Activated T-cell treated with anti-CD3 and anti-CD28 coated beads, Interleukin-2, amount 50 U/mL, for 72 hours (primary cell): ENCODE measurements around the gene SLIT1. TPM values are rescaled to one million over a fixed set of nuclear protein-coding genes. Genes with fewer than 3 reads are reported as not detected.
A peak's percentile ranks its signal among the peaks of the same experiment; 100 is the strongest.

Source experiments
- ATAC-seq, 2 donors: fragments of 150-1000 bp; cut with Tn5 transposase; replicated peaks in 1 of 2; 2 replicates each; pipeline ENCODE4 v1.10.0; 2021; ENCODE audit warnings: moderate library complexity in 2 of 2, mild to moderate bottlenecking in 1 of 2
- DNase-seq, 2 donors: peaks; one replicate each; pipeline ENCODE4 v3.0.0; 2021 to 2022; ENCODE audit warnings: mixed read lengths in 1 of 2
- H3K27ac Mint-ChIP-seq: one replicate; pipeline ENCODE4 v1.8.0; 2022; ENCODE audit warnings: mild to moderate bottlenecking, moderate library complexity, mixed read lengths
- H3K27me3 Mint-ChIP-seq: one replicate; pipeline ENCODE4 v1.8.0; 2022; ENCODE audit warnings: low read depth, mixed read lengths
- H3K36me3 Mint-ChIP-seq, 2 donors: one replicate each; pipeline ENCODE4 v1.8.0; 2022; ENCODE audit warnings: mixed read lengths in 2 of 2, mild to moderate bottlenecking in 1 of 2; ENCODE audit not compliant: insufficient read depth in 2 of 2
- H3K4me1 Mint-ChIP-seq: one replicate; pipeline ENCODE4 v1.8.0; 2022; ENCODE audit warnings: low read depth, mixed read lengths
- H3K4me3 Mint-ChIP-seq, 2 donors: one replicate each; pipeline ENCODE4 v1.8.0; 2022; ENCODE audit warnings: mild to moderate bottlenecking in 2 of 2, mixed read lengths in 2 of 2, moderate library complexity in 2 of 2
- H3K9me3 Mint-ChIP-seq, 2 donors: one replicate each; pipeline ENCODE4 v1.8.0; 2022; ENCODE audit warnings: mixed read lengths in 2 of 2
- total RNA-seq, 2 donors: library from RNA; stranded (reverse); gene quantifications; one replicate each; pipeline ENCODE4 v1.2.3, GENCODE V29; 2022

SLIT1 gene
- total RNA-seq, 2 donors from 2014 or later = 0.65 to 1.3 TPM

GRCh38 chr10:97024168-97025073 is 161.3 kb downstream of the SLIT1 start:
- H3K4me1 Mint-ChIP-seq = peaks cover 11% of the 10 kb centered on the region
- no peaks in the 10 kb centered on the region for H3K27me3 Mint-ChIP-seq
- no peak overlapping the region for H3K4me3 Mint-ChIP-seq
- no peaks in the 10 kb centered on the region for H3K9me3 Mint-ChIP-seq
- H3K27ac Mint-ChIP-seq = no peak overlapping the region
- H3K36me3 Mint-ChIP-seq = no peaks in the 10 kb centered on the region
- ATAC-seq = no peak
- no peak for DNase-seq

DNA sequence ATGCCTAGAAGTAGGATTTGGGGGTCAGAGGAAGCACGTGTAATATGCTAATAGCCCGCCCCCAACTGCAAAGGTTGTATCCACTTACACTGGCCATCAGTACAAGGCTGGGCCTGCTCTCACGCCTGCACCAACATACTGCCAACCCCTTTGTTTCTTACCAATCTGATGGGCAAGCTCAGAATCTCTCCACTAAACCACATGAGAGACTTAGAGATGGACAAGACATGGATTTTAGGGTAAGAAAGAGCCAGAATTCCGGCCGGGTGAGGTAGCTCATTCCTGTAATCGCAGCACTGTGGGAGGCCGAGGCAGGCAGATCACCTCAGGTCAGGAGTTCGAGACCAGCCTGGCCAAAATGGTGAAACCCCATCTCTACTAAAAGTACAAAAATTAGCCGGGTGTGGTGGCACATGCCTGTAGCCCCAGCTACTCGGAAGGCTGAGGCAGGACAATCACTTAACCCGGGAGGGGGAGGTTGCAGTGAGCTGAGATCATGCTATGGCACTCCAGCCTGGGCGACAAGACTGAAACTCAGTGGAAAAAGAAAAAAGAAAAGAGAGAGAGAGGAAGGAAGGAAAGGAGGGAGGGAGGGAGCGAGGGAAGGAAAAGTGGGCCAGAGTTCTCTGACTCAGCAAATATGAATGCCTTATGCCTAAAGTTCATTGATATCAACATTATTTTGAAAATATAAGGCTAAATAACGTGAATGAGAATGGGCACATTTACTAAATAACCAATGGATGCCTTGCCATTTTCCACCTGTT is 162.2 kb downstream of the SLIT1 start:
- Mint-ChIP-seq H3K4me1 (peaks cover 11% of the 10 kb centered on the region), H3K4me3 (no peak overlapping the region), H3K36me3 (no peaks in the 10 kb centered on the region), H3K27ac (no peak overlapping the region), H3K27me3 (no peaks in the 10 kb centered on the region), H3K9me3 (no peaks in the 10 kb centered on the region)
- ATAC-seq (no peak), DNase-seq (no peak)

- ATAC-seq (no peak), DNase-seq (no peak)
- no peaks in the 10 kb centered on the region for H3K27me3 Mint-ChIP-seq
- H3K9me3 Mint-ChIP-seq = no peaks in the 10 kb centered on the region
- no peak overlapping the region for H3K27ac Mint-ChIP-seq
- H3K4me1 Mint-ChIP-seq = peaks cover 12% of the 10 kb centered on the region
- H3K4me3 Mint-ChIP-seq = no peak overlapping the region
- no peaks in the 10 kb centered on the region for H3K36me3 Mint-ChIP-seq
These were observed 163.1 kb downstream of the SLIT1 start for GRCh38 chr10:97022616-97023015.

GRCh38 chr10:97020452-97021400 is 165.0 kb downstream of the SLIT1 start:
- Mint-ChIP-seq H3K4me3 (no peak overlapping the region), H3K27me3 (no peaks in the 10 kb centered on the region), H3K27ac (no peak overlapping the region), H3K9me3 (no peaks in the 10 kb centered on the region), H3K4me1 (peaks cover 28% of the 10 kb centered on the region), H3K36me3 (no peaks in the 10 kb centered on the region)
- DNase-seq (no peak), ATAC-seq (no peak)

DNA sequence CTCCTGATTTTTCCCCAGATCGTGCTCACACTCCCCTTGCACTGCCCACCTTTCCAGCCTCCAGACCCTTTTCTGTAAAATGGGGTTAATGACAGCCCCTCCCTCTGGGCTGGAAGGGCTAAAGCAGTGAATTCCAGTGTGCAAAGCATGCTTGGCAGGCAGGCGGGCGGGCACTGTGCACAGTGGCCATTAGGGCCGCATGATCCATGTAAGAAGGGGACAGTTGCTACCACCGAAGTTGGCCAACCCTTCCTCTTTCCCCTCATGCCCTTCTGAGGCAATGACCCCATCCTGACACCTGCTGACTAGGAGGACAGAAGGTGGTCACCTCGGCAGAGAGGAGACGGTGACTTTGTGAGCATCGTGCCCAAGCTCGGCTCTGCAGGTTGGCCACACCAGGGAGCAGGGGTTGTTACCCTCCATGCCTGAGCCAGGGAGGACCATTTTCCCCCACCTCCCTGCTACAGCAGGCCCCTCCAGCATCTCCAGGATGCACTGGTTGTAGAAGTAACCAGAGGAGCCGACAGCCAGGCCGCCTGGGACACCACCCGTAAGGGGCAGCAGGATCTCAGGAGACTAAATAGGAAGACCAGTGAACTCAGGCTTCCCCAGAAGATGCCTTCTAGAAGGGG is 166.4 kb downstream of the SLIT1 start:
- no peak overlapping the region for H3K27ac Mint-ChIP-seq
- no peaks in the 10 kb centered on the region for H3K9me3 Mint-ChIP-seq
- no peaks in the 10 kb centered on the region for H3K36me3 Mint-ChIP-seq
- DNase-seq (no peak), ATAC-seq (no peak)
- H3K27me3 Mint-ChIP-seq = no peaks in the 10 kb centered on the region
- peaks cover 30% of the 10 kb centered on the region for H3K4me1 Mint-ChIP-seq
- no peak overlapping the region for H3K4me3 Mint-ChIP-seq

- Mint-ChIP-seq H3K27me3 (no peaks in the 10 kb centered on the region), H3K4me1 (peaks cover 25% of the 10 kb centered on the region), H3K4me3 (no peak overlapping the region), H3K27ac (no peak overlapping the region), H3K36me3 (no peaks in the 10 kb centered on the region), H3K9me3 (no peaks in the 10 kb centered on the region)
- no peak for DNase-seq
- ATAC-seq = no peak
These were observed 167.2 kb downstream of the SLIT1 start for GRCh38 chr10:97018251-97019212.

GRCh38 chr10:97017474-97017903 is 168.3 kb downstream of the SLIT1 start:
- Mint-ChIP-seq H3K36me3 (no peaks in the 10 kb centered on the region), H3K4me3 (peak overlapping the region in 1 of 2 donors; percentile 81), H3K27ac (no peak overlapping the region), H3K27me3 (no peaks in the 10 kb centered on the region), H3K4me1 (peaks cover 25% of the 10 kb centered on the region), H3K9me3 (no peaks in the 10 kb centered on the region)
- ATAC-seq (peak in 1 of 2 donors; percentile 8), DNase-seq (no peak)

DNA sequence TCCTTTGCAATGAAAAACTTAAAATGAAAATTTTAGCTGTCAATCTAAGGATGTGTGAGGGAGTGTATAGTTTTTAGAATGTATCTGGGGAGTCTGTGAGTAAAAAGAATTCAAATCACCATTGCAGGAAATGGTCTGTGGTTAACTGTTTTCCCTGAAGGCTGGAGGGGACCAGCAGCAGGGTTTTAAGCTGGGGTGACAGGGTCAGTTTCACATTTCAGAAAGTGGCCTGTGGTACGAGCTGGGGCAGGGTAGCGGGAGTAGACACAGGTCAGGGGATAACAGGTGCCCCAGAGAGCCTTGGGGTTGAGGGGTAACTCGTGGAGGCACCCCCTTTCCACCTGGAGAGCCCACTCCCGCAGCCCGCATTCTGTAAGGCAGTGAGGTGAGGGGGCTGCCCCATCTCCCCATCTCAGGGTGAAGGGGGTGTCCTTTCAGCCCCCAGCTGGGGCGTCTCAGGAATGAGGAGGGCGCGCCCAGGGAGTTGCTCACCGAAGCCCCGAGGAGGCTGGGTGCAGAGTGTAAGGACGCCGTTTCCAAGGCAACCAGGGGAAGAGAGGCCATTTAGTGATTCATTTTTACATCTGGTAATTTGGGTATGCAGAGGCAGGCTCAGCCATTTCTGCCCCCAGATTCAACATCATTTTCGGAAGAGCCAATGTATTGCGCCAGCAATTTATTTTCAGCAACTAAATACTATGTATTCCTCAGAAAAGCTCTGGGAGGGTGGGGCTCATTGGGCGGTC is 168.9 kb downstream of the SLIT1 start:
- Mint-ChIP-seq H3K4me3 (peak overlapping the region; percentile 78 to 81), H3K36me3 (no peaks in the 10 kb centered on the region), H3K4me1 (peaks cover 25% of the 10 kb centered on the region), H3K27me3 (no peaks in the 10 kb centered on the region), H3K27ac (peak overlapping the region; percentile 90), H3K9me3 (no peaks in the 10 kb centered on the region)
- DNase-seq = peak; percentile 40 to 56
- ATAC-seq = peak; percentile 82 to 86

GRCh38 chr10:97015240-97015639 is 170.5 kb downstream of the SLIT1 start:
- Mint-ChIP-seq H3K36me3 (no peaks in the 10 kb centered on the region), H3K4me3 (no peak overlapping the region), H3K4me1 (peaks cover 21% of the 10 kb centered on the region), H3K27me3 (no peaks in the 10 kb centered on the region), H3K27ac (no peak overlapping the region), H3K9me3 (no peaks in the 10 kb centered on the region)
- ATAC-seq = no peak
- no peak for DNase-seq

- Mint-ChIP-seq H3K4me3 (no peak overlapping the region), H3K27me3 (no peaks in the 10 kb centered on the region), H3K27ac (no peak overlapping the region), H3K4me1 (peaks cover 21% of the 10 kb centered on the region), H3K36me3 (no peaks in the 10 kb centered on the region), H3K9me3 (no peaks in the 10 kb centered on the region)
- ATAC-seq (no peak), DNase-seq (no peak)
These were observed 171.8 kb downstream of the SLIT1 start for GRCh38 chr10:97013983-97014382.

DNA sequence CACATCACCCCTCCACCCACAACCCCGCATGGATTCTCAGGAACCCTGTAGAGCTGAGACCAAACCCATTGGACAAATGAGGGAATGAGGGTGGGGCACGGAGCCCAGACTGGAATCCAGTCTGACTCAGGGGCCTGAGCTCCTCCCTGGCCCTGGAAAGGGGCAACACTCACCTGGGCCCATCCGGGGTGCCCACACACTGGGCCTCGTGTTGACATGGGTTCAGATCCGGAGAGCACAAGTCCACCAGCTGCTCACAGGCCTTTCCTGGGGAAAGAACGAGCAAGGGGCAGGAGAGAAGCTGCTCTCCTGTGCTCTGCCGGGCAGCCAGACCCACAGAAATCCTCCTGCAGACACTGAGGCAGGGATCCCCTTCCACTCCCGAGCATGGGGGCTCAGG is 172.2 kb downstream of the SLIT1 start:
- Mint-ChIP-seq H3K27me3 (no peaks in the 10 kb centered on the region), H3K4me1 (peaks cover 21% of the 10 kb centered on the region), H3K27ac (no peak overlapping the region), H3K9me3 (no peaks in the 10 kb centered on the region), H3K36me3 (no peaks in the 10 kb centered on the region), H3K4me3 (no peak overlapping the region)
- ATAC-seq (no peak), DNase-seq (no peak)
